Measurements from ENCODE around the gene NPRL2. TPM values are rescaled to one million over a fixed set of nuclear protein-coding genes. Genes with fewer than 3 reads are reported as not detected.
A peak's percentile ranks its signal among the peaks of the same experiment; 100 is the strongest.

The NPRL2 gene
- total and polyA plus RNA-seq, 2 of the 13 experiments (the other 11 are each of a cell fraction or from before 2014, with no cell fraction given), result 30.6 to 51.4 TPM

DNA sequence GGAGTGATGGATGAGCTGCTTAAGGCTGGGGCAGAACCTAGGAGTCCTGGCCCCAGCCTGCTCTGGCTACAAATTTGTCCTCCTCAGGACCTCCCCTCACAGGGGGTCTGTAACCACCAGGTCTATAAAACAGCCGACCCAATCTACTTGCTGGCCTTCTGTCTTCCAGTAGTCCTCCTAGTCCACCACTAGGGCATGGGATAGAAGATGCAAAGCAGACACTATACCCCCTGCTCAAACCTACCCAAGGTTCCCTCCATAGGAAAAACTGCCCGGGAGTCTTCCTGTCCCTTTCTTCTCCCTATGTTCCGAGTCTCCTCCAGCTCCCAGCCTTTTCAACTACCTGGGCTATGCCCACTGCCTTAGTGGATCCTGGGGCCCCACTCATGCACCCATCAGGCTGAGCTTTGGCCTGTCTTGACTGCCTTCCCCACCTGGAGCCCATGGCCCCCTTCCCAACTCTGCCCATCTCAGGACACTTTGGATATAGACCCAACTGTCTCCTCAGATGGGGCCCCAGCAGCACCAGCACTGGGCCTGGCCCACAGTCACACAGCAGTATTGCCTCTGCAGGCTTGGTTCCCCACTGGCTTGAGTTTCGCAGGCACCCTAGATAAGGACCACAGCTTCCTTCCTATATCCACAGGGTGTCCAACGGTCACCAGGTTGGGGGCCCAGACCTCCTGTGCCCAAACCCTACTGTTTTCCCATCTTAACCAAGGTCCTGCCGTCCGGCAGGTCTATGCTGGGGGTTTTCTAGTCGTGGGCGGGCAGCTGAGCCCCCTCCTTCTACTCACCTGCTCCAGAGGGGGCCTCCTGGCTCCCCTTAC is 52.5 kb downstream of the NPRL2 start:
- DNase-seq (ENCODE audit: low spot score), result no peak
- intact Hi-C loops (cut with micrococcal nuclease; ENCODE audit: unreplicated experiment) (no loop called here), in situ Hi-C loops (cut with HindIII; ENCODE audit: extremely low pct_ligation_motif_present, low pct_unique_long_range_greater_than_20kb) (no loop called here)
- Histone ChIP-seq H3K9me3 (ENCODE audit: low read length) (no peaks in the 10 kb centered on the region), H3K9ac (ENCODE audit: insufficient read depth, low read depth, low read length) (peak overlapping the region; percentile 79), H3K79me2 (ENCODE audit: insufficient read depth, low read length) (peaks cover 35% of the 10 kb centered on the region), H3K4me1 (ENCODE audit: insufficient read depth, low read length) (peaks cover 56% of the 10 kb centered on the region), H3K4me2 (ENCODE audit: low read depth, low read length) (peak overlapping the region; percentile 87), H4K20me1 (ENCODE audit: insufficient read depth, low read length) (peaks cover 11% of the 10 kb centered on the region), H3K27me3 (ENCODE audit: control insufficient read depth in 1 of 2, insufficient read depth in 2 of 2, low read length in 2 of 2) (no peaks in the 10 kb centered on the region; a peak in 1 of 5 replicates), H2AFZ (ENCODE audit: low read length) (no peak overlapping the region), H3K4me3 (replicated peaks in 1 of 3; ENCODE audit: insufficient read depth in 1 of 3, low read depth in 2 of 3, low read length in 3 of 3) (peak overlapping the region; percentile 66 to 91 (median 89)), H3K36me3 (replicated peaks in 1 of 2; ENCODE audit: control insufficient read depth in 1 of 2, insufficient read depth in 2 of 2, low read length in 2 of 2) (peaks cover 1 to 3% of the 10 kb centered on the region in 2 experiments; a peak in 2 of 5 replicates), H3K27ac (ENCODE audit: extremely low read length, insufficient read depth, low read length) (peak overlapping the region; percentile 73)
- no TSS peak for BruUV-seq (replicated peaks)
- WGBS (ENCODE audit: low lambda C conversion rate), result 24% methylated on average over 6 of the region's 9 CpGs
- ChIA-PET CTCF (ENCODE audit: low intra/inter-chr PET ratio, low total read pairs) (no interaction called here), POLR2A (interaction anchor here (0.8 to 7.9 kb wide), 11 partner anchors 12 to 102 kb away, joined by 3 to 222 read pairs (median 9); partner anchors contain the start of genes GNAI2, HYAL2 and TUSC2)
- TF ChIP-seq ZSCAN30 (CRISPR knock-in tag; IDR thresholded peaks at IDR 0.05) (no peak), DNMT1 (CRISPR knock-in tag; IDR thresholded peaks at IDR 0.05) (no peak), EED (CRISPR knock-in tag; IDR thresholded peaks at IDR 0.05) (no peak), ZNF891 (CRISPR knock-in tag; IDR thresholded peaks at IDR 0.05) (0 out of 2 replicates have a peak, but pooled peaks have one; percentile 2), ZC3H4 (CRISPR knock-in tag; IDR thresholded peaks at IDR 0.05; ENCODE audit: borderline replicate concordance) (0 out of 2 replicates have a peak, but pooled peaks have one; percentile 42), ZNF768 (CRISPR knock-in tag; IDR thresholded peaks at IDR 0.05) (0 out of 2 replicates have a peak, but pooled peaks have one; percentile 20)
- TF ChIP-seq, protein P1, sequence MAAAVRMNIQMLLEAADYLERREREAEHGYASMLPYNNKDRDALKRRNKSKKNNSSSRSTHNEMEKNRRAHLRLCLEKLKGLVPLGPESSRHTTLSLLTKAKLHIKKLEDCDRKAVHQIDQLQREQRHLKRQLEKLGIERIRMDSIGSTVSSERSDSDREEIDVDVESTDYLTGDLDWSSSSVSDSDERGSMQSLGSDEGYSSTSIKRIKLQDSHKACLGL (CRISPR knock-in tag; IDR thresholded peaks at IDR 0.05), result 0 out of 2 replicates have a peak, but pooled peaks have one; percentile 4
- ATAC-seq, result peak; percentile 2; the same call in 1 of the 3 replicates
- peak; percentile 15 for FAIRE-seq

Measured in HepG2 (cell line).